K562 (cell line): Measurements from ENCODE around the gene ATRN. TPM values are rescaled to one million over a fixed set of nuclear protein-coding genes. Genes with fewer than 3 reads are reported as not detected.

ENCODE experiments used
- ATAC-seq: fragments of 200-7000 bp; cut with Tn5 transposase; 3 replicates; pipeline ENCODE4 v1.9.1; 2020; ENCODE audit warnings: moderate library complexity
- BruUV-seq: library from RNA; stranded (reverse); fragments of 400-500 nt; replicated peaks from 2 replicates; lab custom pipeline; 2021; lab: Mats Ljungman, UMichigan
- CTCF ChIA-PET: fragments of 300-600 bp; formaldehyde crosslinking; extraction: SDS; loops from one replicate; lab custom pipeline; 2021; ENCODE audit warnings: low intra/inter-chr PET ratio; lab: Yijun Ruan, JAX
- POLR2A ChIA-PET: fragments of 300-600, 350-650 bp; sonication (Branson Sonifier 250); formaldehyde crosslinking; extraction: SDS; loops from one replicate; lab custom pipeline; 2021; ENCODE audit warnings: antibody characterized with exemption, inconsistent platforms; lab: Yijun Ruan, JAX
- DNase-seq, 4 experiments: peaks; one replicate each; pipeline versions ENCODE4 v3.0.0 to v3.0.0-alpha.2; 2011 to 2018; ENCODE audit warnings: low spot score in 3 of 4, mixed read lengths in 3 of 4; ENCODE audit errors: extremely low read depth in 1 of 4
- FAIRE-seq: peaks from 2 replicates; lab custom pipeline; 2011; peaks lifted over from hg19 to GRCh38; lab: Jason Lieb, UNC
- H2AFZ ChIP-seq: 2 replicates; pipeline ENCODE4 v1.6.0; 2011; ENCODE audit warnings: low read depth, low read length, control low read depth, inconsistent platforms
- H3K27ac ChIP-seq: fragments of 200-600 bp; 3 replicates; pipeline ENCODE4 v1.8.0; 2011; ENCODE audit warnings: low read depth, mild to moderate bottlenecking, control low read depth, inconsistent platforms, low read length, moderate library complexity, mixed read lengths; ENCODE audit errors: extremely low read depth
- H3K27me3 ChIP-seq, 2 experiments: fragments of 300-600 bp in 1 of 2; 2 replicates in 1 of 2; 3 replicates in 1 of 2; pipeline versions ENCODE4 v1.6.0 to v1.8.0; 2011; ENCODE audit warnings: inconsistent platforms in 2 of 2, low read length in 2 of 2, mild to moderate bottlenecking in 1 of 2, mixed read lengths in 1 of 2, moderate library complexity in 1 of 2; ENCODE audit not compliant: control insufficient read depth in 2 of 2, insufficient read depth in 2 of 2
- H3K36me3 ChIP-seq: fragments of 300-600 bp; 3 replicates; pipeline ENCODE4 v1.8.0; 2011; ENCODE audit warnings: mild to moderate bottlenecking, low read length, inconsistent platforms; ENCODE audit not compliant: control insufficient read depth, insufficient read depth
- H3K4me1 ChIP-seq, 2 experiments: fragments of 200-600 bp in 1 of 2; replicated peaks in 1 of 2; 2 replicates in 1 of 2; 3 replicates in 1 of 2; pipeline versions ENCODE4 v1.5.1 to v1.8.0; 2011; ENCODE audit warnings: inconsistent platforms in 2 of 2, low read length in 2 of 2, mild to moderate bottlenecking in 1 of 2, mixed read lengths in 1 of 2, moderate library complexity in 1 of 2; ENCODE audit not compliant: control insufficient read depth in 2 of 2, insufficient read depth in 2 of 2
- H3K4me2 ChIP-seq: 2 replicates; pipeline ENCODE4 v1.6.1; 2011; ENCODE audit warnings: low read length, control low read depth, inconsistent platforms, mixed read lengths; ENCODE audit not compliant: insufficient read depth
- H3K4me3 ChIP-seq: fragments of 200-600 bp; sonication (generic), shearing (Covaris generic); 2 replicates; pipeline ENCODE4 v1.5.1; 2016; ENCODE audit warnings: control low read depth, inconsistent platforms
- H3K79me2 ChIP-seq: fragments of 200-600 bp; 3 replicates; pipeline ENCODE4 v1.8.0; 2011; ENCODE audit warnings: low read length, inconsistent platforms; ENCODE audit not compliant: control insufficient read depth, insufficient read depth
- H3K9ac ChIP-seq, 2 experiments: 2 replicates each; pipeline versions ENCODE4 v1.6.0 to v1.6.1; 2011; ENCODE audit warnings: low read depth in 2 of 2, low read length in 2 of 2, control low read depth in 1 of 2, inconsistent platforms in 1 of 2, mild to moderate bottlenecking in 1 of 2, mixed read lengths in 1 of 2; ENCODE audit not compliant: insufficient read depth in 1 of 2
- H3K9me1 ChIP-seq: one replicate; pipeline ENCODE4 v1.6.0; 2011; ENCODE audit warnings: inconsistent platforms, mild to moderate bottlenecking, low read length, moderate library complexity; ENCODE audit not compliant: control insufficient read depth, insufficient read depth
- H3K9me3 ChIP-seq: replicated peaks from 2 replicates; pipeline ENCODE4 v1.5.1; 2011; ENCODE audit warnings: low read depth, low read length, inconsistent platforms; ENCODE audit not compliant: control insufficient read depth, insufficient read depth
- H4K20me1 ChIP-seq: replicated peaks from 2 replicates; pipeline ENCODE4 v1.6.1; 2011; ENCODE audit warnings: low read length, inconsistent platforms, mixed read lengths; ENCODE audit not compliant: control insufficient read depth, insufficient read depth
- CSDE1 ChIP-seq, 2 experiments: fragments of 450-650 bp; IDR thresholded peaks; 2 replicates each; pipeline ENCODE4 v1.6.1; 2016; ENCODE audit warnings: mild to moderate bottlenecking in 1 of 2
- DACH1 ChIP-seq: fragments of 450-650 bp; IDR thresholded peaks from 2 replicates; pipeline ENCODE4 v1.6.1; 2018; ENCODE audit not compliant: partially characterized antibody
- ESRRA ChIP-seq: fragments of 450-650 bp; IDR thresholded peaks from 2 replicates; pipeline ENCODE4 v1.6.1; 2014; ENCODE audit warnings: low read depth, mild to moderate bottlenecking, moderate library complexity, borderline replicate concordance
- EWSR1 ChIP-seq: fragments of 450-650 bp; IDR thresholded peaks from 2 replicates; pipeline ENCODE4 v1.6.1; 2018; ENCODE audit warnings: borderline replicate concordance, mild to moderate bottlenecking, low read depth, moderate library complexity; ENCODE audit not compliant: partially characterized antibody
- HNRNPLL ChIP-seq: fragments of 200-400 bp; formaldehyde crosslinking; IDR thresholded peaks from 2 replicates; pipeline ENCODE4 v1.6.1; 2017; ENCODE audit warnings: low read length, low read depth, mild to moderate bottlenecking; ENCODE audit not compliant: poor library complexity, severe bottlenecking
- HNRNPUL1 ChIP-seq: fragments of 200-400 bp; formaldehyde crosslinking; IDR thresholded peaks from 2 replicates; pipeline ENCODE4 v1.6.1; 2017; ENCODE audit warnings: low read length
- ILK ChIP-seq: fragments of 450-650 bp; IDR thresholded peaks from 2 replicates; pipeline ENCODE4 v1.6.1; 2016; ENCODE audit warnings: missing genetic modification characterization, low read depth, mild to moderate bottlenecking, missing compliant biosample characterization, moderate library complexity, borderline replicate concordance
- KLF10 ChIP-seq: fragments of 250-450 bp; sonication (Bioruptor Pico); IDR thresholded peaks from 2 replicates; pipeline ENCODE4 v1.6.1; 2021; ENCODE audit warnings: matching md5 sums
- MAFG ChIP-seq: fragments of 450-650 bp; conservative IDR thresholded peaks from 2 replicates; pipeline ENCODE4 v1.6.1; 2016; ENCODE audit warnings: missing genetic modification characterization, missing compliant biosample characterization
- MCM5 ChIP-seq: fragments of 450-650 bp; IDR thresholded peaks from 2 replicates; pipeline ENCODE4 v1.6.1; 2016; ENCODE audit warnings: low read depth
- SAP30 ChIP-seq: fragments of 200-600 bp; sonication (generic); IDR thresholded peaks from 2 replicates; pipeline ENCODE4 v1.6.1; 2012; ENCODE audit warnings: borderline replicate concordance, low read depth, mild to moderate bottlenecking, moderate library complexity, low read length, control low read depth, inconsistent platforms; ENCODE audit not compliant: insufficient read depth, poor library complexity, severe bottlenecking
- SMARCA4 ChIP-seq: fragments of 450-650 bp; IDR thresholded peaks from 2 replicates; pipeline ENCODE4 v1.6.1; 2016
- SMARCC2 ChIP-seq: fragments of 450-650 bp; IDR thresholded peaks from 2 replicates; pipeline ENCODE4 v1.6.1; 2017; ENCODE audit warnings: antibody characterized with exemption, moderate library complexity, mild to moderate bottlenecking, low read depth
- THAP7 ChIP-seq: fragments of 250-450 bp; sonication (Bioruptor Pico); IDR thresholded peaks from 2 replicates; pipeline ENCODE4 v1.5.0; 2021
- U2AF2 ChIP-seq: fragments of 200-400 bp; formaldehyde crosslinking; optimal IDR thresholded peaks from 2 replicates; pipeline ENCODE3; 2017; ENCODE audit warnings: low read depth, mild to moderate bottlenecking, low read length
- XRCC4 ChIP-seq: IDR thresholded peaks from one replicate; pipeline ENCODE4 v1.6.1; 2011; ENCODE audit not compliant: insufficient read depth, insufficient read length; ENCODE audit errors: extremely low read depth
- ZNF124 ChIP-seq: sonication (generic); formaldehyde crosslinking; IDR thresholded peaks from 2 replicates; pipeline ENCODE4 v1.8.1; 2022; ENCODE audit warnings: missing genetic modification reagents
- ZNF282 ChIP-seq: sonication (generic); formaldehyde crosslinking; IDR thresholded peaks from 2 replicates; pipeline ENCODE4 v1.8.1; 2023; ENCODE audit warnings: missing genetic modification reagents
- ZNF592 ChIP-seq: fragments of 450-650 bp; IDR thresholded peaks from 2 replicates; pipeline ENCODE4 v1.6.1; 2017; ENCODE audit warnings: antibody characterized with exemption, mild to moderate bottlenecking
- ZNF707 ChIP-seq: fragments of 250-450 bp; sonication (Bioruptor Pico); conservative IDR thresholded peaks from 2 replicates; pipeline ENCODE4 v1.8.0; 2022; ENCODE audit warnings: inconsistent platforms, mild to moderate bottlenecking, moderate library complexity
- WGBS: fragments of 100-300 bp; shearing (Covaris generic); methylation state at CpG from one replicate; pipeline ENCODE4 v1.1.6; 2016; ENCODE audit warnings: low coverage, mixed read lengths; ENCODE audit not compliant: insufficient coverage; ENCODE audit errors: missing lambda C conversion rate; 5-methylcytosine and 5-hydroxymethylcytosine counted together
- in situ Hi-C: fragments of 300-500 bp; cut with MboI; formaldehyde crosslinking; loops from 4 replicates; pipeline ENCODE4 v1.15.0; 2018; ENCODE audit warnings: inconsistent platforms, mixed read lengths
- intact Hi-C: fragments of 100-400 bp; cut with micrococcal nuclease; formaldehyde crosslinking; loops from 2 replicates; pipeline ENCODE4 v1.14.2; 2022
- polyA plus RNA-seq, 8 experiments: library from polyadenylated mRNA; depleted of rRNA in 4 of 8; stranded (reverse) in 5 of 8; unstranded in 3 of 8; fragments of >200 nt; fragmentation: Nextera tagmentation in 2 of 8; fragmentation: Illumina TruSeq in 1 of 8; extraction: Ambion mirVana in 2 of 8; extraction: Trizol in 1 of 8; gene quantifications; 2 replicates each; pipeline versions ENCODE4 v1.2.1 to v1.2.3, GENCODE V29; 2011 to 2014; ENCODE audit warnings: inconsistent platforms in 1 of 8, missing spikeins in 1 of 8
- total RNA-seq, 7 experiments: library from RNA; depleted of rRNA in 6 of 7; stranded (reverse); fragments of >200 nt in 6 of 7; fragmentation: Illumina TruSeq in 2 of 7; extraction: Trizol in 2 of 7; gene quantifications; 2 replicates each; pipeline versions ENCODE4 v1.2.1 to v1.2.3, GENCODE V29; 2011 to 2021; ENCODE audit warnings: low replicate concordance in 1 of 7

ATRN gene
- total and polyA plus RNA-seq, 9 of the 15 experiments (the other 6 are each of a cell fraction or from before 2014, with no cell fraction given): 0.69 to 16.5 (median 7.6) TPM

GRCh38 chr20:3671986-3672546 is 201.2 kb downstream of the ATRN start:
- H3K36me3 ChIP-seq: no peaks in the 10 kb centered on the region
- FAIRE-seq (no peak), ATAC-seq (no peak), DNase-seq (no peak)
- ChIA-PET CTCF (no interaction called here), POLR2A (interaction anchor here (0.6 kb wide), 1 partner anchor 40 kb away, joined by 3 read pairs; the partner anchor contains the start of gene SIGLEC1)
- in situ Hi-C loops (no loop called here), intact Hi-C loops (loop anchor here (10.0 kb wide), 1 partner anchor 113 kb away; the partner anchor contains the start of genes CENPB and SPEF1)
- peaks cover 2 to 44% of the 10 kb centered on the region in 2 experiments; a peak in 3 of 5 replicates for H3K27me3 ChIP-seq
- no peaks in the 10 kb centered on the region for H3K79me2 ChIP-seq
- H3K9me3 ChIP-seq: no peaks in the 10 kb centered on the region
- 0 out of 2 replicates have a peak, but pooled peaks cover 6% of the 10 kb centered on the region for H4K20me1 ChIP-seq
- no peak for TF ChIP-seq MCM5
- no peak for TF ChIP-seq SMARCC2
- TF ChIP-seq KLF10 (CRISPR knock-in tag): no peak
- TF ChIP-seq THAP7 (CRISPR knock-in tag): no peak
- TF ChIP-seq ZNF124 (CRISPR knock-in tag): no peak
- TF ChIP-seq HNRNPUL1: no peak
- TF ChIP-seq CSDE1 (IDR thresholded peaks at IDR 0.05): no peak
- TF ChIP-seq U2AF2: no peak
- no peak for TF ChIP-seq ESRRA
- TF ChIP-seq SAP30: no peak
- TF ChIP-seq HNRNPLL: no peak
- TF ChIP-seq MAFG (tag): no peak
- TF ChIP-seq XRCC4: no peak
- no peak for TF ChIP-seq ZNF592
- no peak for TF ChIP-seq ZNF282 (CRISPR knock-in tag)
- TF ChIP-seq ZNF707 (CRISPR knock-in tag): no peak
- TF ChIP-seq DACH1: no peak
- TF ChIP-seq EWSR1: no peak
- TF ChIP-seq SMARCA4: no peak
- TF ChIP-seq ILK: no peak
- H2AFZ ChIP-seq: no peak overlapping the region
- 13% methylated on average over 12 of the region's 23 CpGs for WGBS
- H3K4me1 ChIP-seq: peaks cover 0 to 30% of the 10 kb centered on the region in 2 experiments; a peak in 2 of 5 replicates
- no peak overlapping the region for H3K9ac ChIP-seq
- no peak overlapping the region for H3K4me2 ChIP-seq
- H3K9me1 ChIP-seq: no peaks in the 10 kb centered on the region
- no peak overlapping the region for H3K4me3 ChIP-seq
- no peak overlapping the region for H3K27ac ChIP-seq
- BruUV-seq: no TSS peak
